NT2/D1 (cell line): ENCODE data around the gene WDR7.

ENCODE experiments used
- SUZ12 ChIP-seq: IDR thresholded peaks from 2 replicates; pipeline ENCODE4 v1.6.1; 2011; ENCODE audit not compliant: insufficient read length, insufficient read depth; ENCODE audit errors: extremely low read depth
- ZNF274 ChIP-seq: IDR thresholded peaks from 2 replicates; pipeline ENCODE4 v1.6.1; 2011; ENCODE audit warnings: mild to moderate bottlenecking, low read depth, low read length

- TF ChIP-seq ZNF274: no peak
- no peak for TF ChIP-seq SUZ12
Observed at GRCh38 chr18:56661360-56662062, 10.4 kb downstream of the WDR7 start.
